HCT116 (cell line): ENCODE results near the gene RS1. TPM values are rescaled to one million over a fixed set of nuclear protein-coding genes. Genes with fewer than 3 reads are reported as not detected.
A peak's percentile ranks its signal among the peaks of the same experiment; 100 is the strongest.

Source experiments
- ATAC-seq: fragments of 200-7000 bp; cut with Tn5 transposase; 2 replicates; pipeline ENCODE4 v1.9.1; 2020; ENCODE audit warnings: mild to moderate bottlenecking, moderate library complexity
- BruUV-seq: library from RNA; stranded (reverse); fragments of 400-500 nt; replicated peaks from 2 replicates; lab custom pipeline; 2021; lab: Mats Ljungman, UMichigan
- CTCF ChIA-PET: fragments of 300-600 bp; sonication (Branson Sonifier 250); formaldehyde crosslinking; loops from one replicate; lab custom pipeline; 2021; ENCODE audit warnings: antibody characterized with exemption; lab: Charles Lee
- POLR2A ChIA-PET: fragments of 300-600, 350-600 bp; sonication (Branson Sonifier 250); formaldehyde crosslinking; loops from one replicate; lab custom pipeline; 2021; ENCODE audit warnings: antibody characterized with exemption; lab: Charles Lee
- RAD21 ChIA-PET, 2 experiments: fragments of 300-600 bp; sonication (Branson Sonifier 250); formaldehyde crosslinking; loops; one replicate each; lab custom pipeline; 2023; ENCODE audit warnings: low total read pairs in 2 of 2; ENCODE audit not compliant: uncharacterized antibody in 2 of 2, unreplicated experiment in 2 of 2, low non-redundant PET in 1 of 2; lab: Charles Lee
- DNase-seq: peaks from one replicate; pipeline ENCODE4 v3.0.0-alpha.2; 2010; ENCODE audit warnings: low read depth, low spot score
- H2AFZ ChIP-seq: fragments of 200-600 bp; shearing (Covaris generic), sonication (generic); 2 replicates; pipeline ENCODE4 v1.6.1; 2017; ENCODE audit warnings: low read depth, mixed run types, mixed read lengths, antibody characterized with exemption, low read length; ENCODE audit not compliant: poor library complexity, severe bottlenecking
- H3K27ac ChIP-seq: 2 replicates; pipeline ENCODE4 v1.5.1; 2012; ENCODE audit warnings: low read depth, low read length
- H3K27me3 ChIP-seq: fragments of 200-600 bp; sonication (generic); 2 replicates; pipeline ENCODE4 v1.6.1; 2016; ENCODE audit warnings: mixed run types, low read length, mixed read lengths; ENCODE audit not compliant: insufficient read depth
- H3K36me3 ChIP-seq, 2 experiments: fragments of 200-500 bp in 1 of 2; fragments of 200-600 bp in 1 of 2; sonication (Bioruptor generic) in 1 of 2; sonication (generic) in 1 of 2; 2 replicates each; pipeline versions ENCODE4 v1.5.1 to v1.6.1; 2014 to 2016; ENCODE audit warnings: low read length in 2 of 2, inconsistent platforms in 1 of 2, mixed read lengths in 1 of 2, mixed run types in 1 of 2; ENCODE audit not compliant: insufficient read depth in 2 of 2, control insufficient read depth in 1 of 2
- H3K4me1 ChIP-seq, 2 experiments: fragments of 200-600 bp in 1 of 2; sonication (generic) in 1 of 2; 2 replicates each; pipeline versions ENCODE4 v1.5.1 to v1.6.1; 2012 to 2017; ENCODE audit warnings: low read length in 2 of 2, inconsistent platforms in 1 of 2, mild to moderate bottlenecking in 1 of 2, mixed read lengths in 1 of 2, mixed run types in 1 of 2, moderate library complexity in 1 of 2; ENCODE audit not compliant: insufficient read depth in 2 of 2, control insufficient read depth in 1 of 2
- H3K4me2 ChIP-seq: fragments of 200-600 bp; sonication (generic); 2 replicates; pipeline ENCODE4 v1.6.1; 2017; ENCODE audit warnings: mixed run types, low read length, mixed read lengths
- H3K4me3 ChIP-seq, 2 experiments: fragments of 200-600 bp in 1 of 2; sonication (generic) in 1 of 2; replicated peaks in 1 of 2; 2 replicates each; pipeline ENCODE4 v1.5.1; 2011 to 2016; ENCODE audit warnings: low read length in 2 of 2, control low read depth in 1 of 2, low read depth in 1 of 2, mild to moderate bottlenecking in 1 of 2, mixed read lengths in 1 of 2, mixed run types in 1 of 2
- H3K79me2 ChIP-seq: fragments of 200-600 bp; sonication (generic); 2 replicates; pipeline ENCODE4 v1.6.1; 2017; ENCODE audit warnings: mild to moderate bottlenecking, mixed run types, low read length, moderate library complexity, mixed read lengths; ENCODE audit not compliant: insufficient read depth
- H3K9ac ChIP-seq: fragments of 200-600 bp; sonication (generic); 2 replicates; pipeline ENCODE4 v1.6.1; 2016; ENCODE audit warnings: low read length, mixed read lengths
- H3K9me2 ChIP-seq: fragments of 200-600 bp; sonication (generic), shearing (Covaris generic); 2 replicates; pipeline ENCODE4 v1.6.1; 2017; ENCODE audit warnings: mixed run types, mild to moderate bottlenecking, moderate library complexity; ENCODE audit not compliant: insufficient read depth
- H3K9me3 ChIP-seq, 2 experiments: fragments of 200-500 bp in 1 of 2; fragments of 200-600 bp in 1 of 2; sonication (Bioruptor generic) in 1 of 2; sonication (generic) in 1 of 2; 2 replicates each; pipeline ENCODE4 v1.6.1; 2014 to 2017; ENCODE audit warnings: low read length in 2 of 2, mixed read lengths in 2 of 2, inconsistent platforms in 1 of 2, low read depth in 1 of 2, mild to moderate bottlenecking in 1 of 2, mixed run types in 1 of 2, moderate library complexity in 1 of 2; ENCODE audit not compliant: control insufficient read depth in 1 of 2, insufficient read depth in 1 of 2
- H4K20me1 ChIP-seq: fragments of 200-600 bp; sonication (generic), shearing (Covaris generic); 2 replicates; pipeline ENCODE4 v1.6.1; 2017; ENCODE audit warnings: mixed run types, mild to moderate bottlenecking, moderate library complexity; ENCODE audit not compliant: insufficient read depth
- CBX3 ChIP-seq: IDR thresholded peaks from 2 replicates; pipeline ENCODE4 v1.6.1; 2012; ENCODE audit warnings: low read depth
- CEBPB ChIP-seq: IDR thresholded peaks from 2 replicates; pipeline ENCODE4 v1.6.1; 2012; ENCODE audit warnings: low read depth
- EZH2 ChIP-seq: fragments of 200-600 bp; sonication (generic); IDR thresholded peaks from 2 replicates; pipeline ENCODE4 v1.6.1; 2017; ENCODE audit warnings: antibody characterized with exemption, mixed run types
- EZH2phosphoT487 ChIP-seq: fragments of 200-600 bp; IDR thresholded peaks from 2 replicates; pipeline ENCODE4 v1.6.1; 2018; ENCODE audit warnings: antibody characterized with exemption, borderline replicate concordance
- FOSL1 ChIP-seq: IDR thresholded peaks from 2 replicates; pipeline ENCODE4 v1.6.1; 2012; ENCODE audit warnings: low read depth
- SRF ChIP-seq: IDR thresholded peaks from 2 replicates; pipeline ENCODE4 v1.6.1; 2012; ENCODE audit warnings: low read depth
- ZFX ChIP-seq: fragments of 450-650 bp; IDR thresholded peaks from 2 replicates; pipeline ENCODE4 v1.6.1; 2017
- ZNF274 ChIP-seq: fragments of 200-500 bp; sonication (Bioruptor generic); IDR thresholded peaks from 2 replicates; pipeline ENCODE4 v1.6.1; 2014; ENCODE audit warnings: mild to moderate bottlenecking, low read depth, low read length, inconsistent platforms
- intact Hi-C: fragments of 100-400 bp; cut with micrococcal nuclease; formaldehyde crosslinking; loops from 2 replicates; pipeline ENCODE4 v1.10.0; 2022
- total RNA-seq: library from RNA; stranded (reverse); gene quantifications from one replicate; pipeline ENCODE4 v1.2.1, GENCODE V29; 2021; ENCODE audit not compliant: unreplicated experiment
- TF ChIP-seq, protein P1 (sequence below): IDR thresholded peaks from 2 replicates; pipeline ENCODE4 v1.6.1; 2012
- TF ChIP-seq, protein P2 (sequence below), 3 experiments: fragments of 200-600 bp in 1 of 3; sonication (generic) in 1 of 3; IDR thresholded peaks in 2 of 3; conservative IDR thresholded peaks in 1 of 3; 2 replicates each; pipeline ENCODE4 v1.5.1; 2012 to 2017; ENCODE audit warnings: low read depth in 2 of 3, low read length in 2 of 3, antibody characterized with exemption in 1 of 3, borderline replicate concordance in 1 of 3, control low read depth in 1 of 3, mild to moderate bottlenecking in 1 of 3, mixed read lengths in 1 of 3, mixed run types in 1 of 3, moderate library complexity in 1 of 3; ENCODE audit not compliant: insufficient read depth in 1 of 3
- TF ChIP-seq, protein P3 (sequence below): IDR thresholded peaks from 2 replicates; pipeline ENCODE4 v1.6.1; 2012; ENCODE audit warnings: low read depth

RS1 gene
- total RNA-seq, 1 experiment from 2014 or later: not detected

DNA sequence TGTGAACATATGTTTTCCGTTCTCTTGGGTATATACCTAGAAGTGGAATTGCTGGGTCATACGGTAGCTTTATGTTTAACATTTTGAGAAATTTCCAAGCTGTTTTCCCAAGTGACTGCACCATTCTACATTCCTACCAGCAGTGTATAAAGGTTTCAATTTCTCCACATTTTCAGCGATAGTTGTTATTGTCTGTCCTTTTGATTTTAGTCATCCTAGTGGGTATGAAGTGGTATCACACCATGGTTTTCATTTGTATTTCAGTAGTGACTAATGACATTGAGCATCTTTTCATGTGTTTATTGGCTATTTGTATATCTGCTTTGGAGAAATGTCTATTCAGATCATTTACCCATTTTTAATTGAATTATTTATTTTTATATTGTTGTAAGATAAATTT lies 37.9 kb upstream of the RS1 start:
- TF ChIP-seq, protein P1, sequence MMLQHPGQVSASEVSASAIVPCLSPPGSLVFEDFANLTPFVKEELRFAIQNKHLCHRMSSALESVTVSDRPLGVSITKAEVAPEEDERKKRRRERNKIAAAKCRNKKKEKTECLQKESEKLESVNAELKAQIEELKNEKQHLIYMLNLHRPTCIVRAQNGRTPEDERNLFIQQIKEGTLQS: no peak
- TF ChIP-seq CEBPB (no peak), ZNF274 (no peak), EZH2 (no peak)
- TF ChIP-seq, protein P2, sequence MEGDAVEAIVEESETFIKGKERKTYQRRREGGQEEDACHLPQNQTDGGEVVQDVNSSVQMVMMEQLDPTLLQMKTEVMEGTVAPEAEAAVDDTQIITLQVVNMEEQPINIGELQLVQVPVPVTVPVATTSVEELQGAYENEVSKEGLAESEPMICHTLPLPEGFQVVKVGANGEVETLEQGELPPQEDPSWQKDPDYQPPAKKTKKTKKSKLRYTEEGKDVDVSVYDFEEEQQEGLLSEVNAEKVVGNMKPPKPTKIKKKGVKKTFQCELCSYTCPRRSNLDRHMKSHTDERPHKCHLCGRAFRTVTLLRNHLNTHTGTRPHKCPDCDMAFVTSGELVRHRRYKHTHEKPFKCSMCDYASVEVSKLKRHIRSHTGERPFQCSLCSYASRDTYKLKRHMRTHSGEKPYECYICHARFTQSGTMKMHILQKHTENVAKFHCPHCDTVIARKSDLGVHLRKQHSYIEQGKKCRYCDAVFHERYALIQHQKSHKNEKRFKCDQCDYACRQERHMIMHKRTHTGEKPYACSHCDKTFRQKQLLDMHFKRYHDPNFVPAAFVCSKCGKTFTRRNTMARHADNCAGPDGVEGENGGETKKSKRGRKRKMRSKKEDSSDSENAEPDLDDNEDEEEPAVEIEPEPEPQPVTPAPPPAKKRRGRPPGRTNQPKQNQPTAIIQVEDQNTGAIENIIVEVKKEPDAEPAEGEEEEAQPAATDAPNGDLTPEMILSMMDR (IDR thresholded peaks at IDR 0.05 in 2 of 3, conservative IDR thresholded peaks at IDR 0.05 in 1 of 3; ENCODE audit: borderline replicate concordance in 1 of 3, insufficient read depth in 1 of 3, low read depth in 2 of 3, low read length in 2 of 3): 0 out of 6 replicates have a peak, but pooled peaks of 1 of the 3 experiments have one; percentile 13
- TF ChIP-seq, all 23 proteins: peak for 1
- POLR2A ChIA-PET: no interaction called here
- CTCF ChIA-PET: no interaction called here
- Histone ChIP-seq H3K9me2 (no peaks in the 10 kb centered on the region), H3K79me2 (no peaks in the 10 kb centered on the region), H4K20me1 (no peaks in the 10 kb centered on the region), H3K36me3 (no peaks in the 10 kb centered on the region), H3K9ac (no peak overlapping the region), H3K4me2 (no peak overlapping the region), H2AFZ (no peak overlapping the region), H3K27ac (no peak overlapping the region), H3K27me3 (no peaks in the 10 kb centered on the region), H3K4me1 (peaks cover 3 to 6% of the 10 kb centered on the region in 2 experiments; a peak in 3 of 4 replicates), H3K9me3 (no peaks in the 10 kb centered on the region), H3K4me3 (no peak overlapping the region)
- ATAC-seq: no peak
- RAD21 ChIA-PET: no interaction called here
- no TSS peak for BruUV-seq
- DNase-seq: no peak
- intact Hi-C loops: no loop called here

DNA sequence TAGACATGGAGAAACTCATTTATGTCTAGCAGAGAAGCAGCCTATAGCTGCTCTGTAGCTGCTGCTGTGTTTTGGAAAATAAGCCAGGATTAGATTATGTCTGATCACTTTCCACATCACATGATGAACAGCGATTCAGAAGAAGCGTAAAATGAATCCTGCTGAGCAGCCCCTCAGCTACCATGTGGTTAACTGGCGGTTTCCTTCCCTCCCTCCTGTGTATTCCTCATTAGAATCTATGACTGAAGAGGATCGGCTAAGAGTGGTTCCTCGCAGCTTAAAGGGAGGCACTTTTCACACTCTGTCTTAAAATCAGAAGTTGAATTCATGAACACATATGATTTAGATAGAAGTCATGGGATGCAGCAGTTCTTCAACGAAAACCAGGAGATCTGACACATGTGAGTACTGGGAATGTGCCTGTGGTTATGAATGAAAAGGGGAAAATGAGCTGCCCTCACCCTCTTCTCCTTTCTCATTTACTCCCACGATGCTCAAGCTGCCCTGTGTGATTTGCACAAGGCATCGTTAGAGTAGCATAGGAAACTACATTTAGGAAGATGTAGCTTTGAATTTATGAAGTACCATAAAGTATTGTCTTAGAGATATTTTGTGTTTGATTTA lies 35.6 kb upstream of the RS1 start, which contains the start of gene PPEF1:
Gene PPEF1 (plus strand): TSS at position 220 of the 624 bp plus-strand sequence. CDS start 136 bp downstream, at position 356.
- no peaks in the 10 kb centered on the region for H3K4me1 ChIP-seq
- H3K79me2 ChIP-seq: no peaks in the 10 kb centered on the region
- no peaks in the 10 kb centered on the region for H3K9me2 ChIP-seq
- intact Hi-C loops: no loop called here
- ChIA-PET RAD21 (no interaction called here), POLR2A (no interaction called here), CTCF (no interaction called here)
- no peak within 1 kb of the TSS for H3K9ac ChIP-seq
- no peaks in the 10 kb centered on the region for H3K9me3 ChIP-seq
- no peaks in the 10 kb centered on the region for H3K36me3 ChIP-seq
- ATAC-seq (no peak), DNase-seq (no peak)
- no peaks in the 10 kb centered on the region for H3K27me3 ChIP-seq
- H4K20me1 ChIP-seq: no peaks in the 10 kb centered on the region
- H2AFZ ChIP-seq: no peak within 1 kb of the TSS
- H3K27ac ChIP-seq: no peak within 1 kb of the TSS
- BruUV-seq: no TSS peak
- no peak within 1 kb of the TSS for H3K4me3 ChIP-seq
- no peak within 1 kb of the TSS for H3K4me2 ChIP-seq
- TF ChIP-seq, protein P2 (IDR thresholded peaks at IDR 0.05 in 2 of 3, conservative IDR thresholded peaks at IDR 0.05 in 1 of 3; ENCODE audit: borderline replicate concordance in 1 of 3, insufficient read depth in 1 of 3, low read depth in 2 of 3, low read length in 2 of 3): no peak
- TF ChIP-seq FOSL1 (no peak), SRF (no peak), CEBPB (no peak), EZH2phosphoT487 (no peak), CBX3 (no peak), ZFX (no peak)
- TF ChIP-seq, protein P3, sequence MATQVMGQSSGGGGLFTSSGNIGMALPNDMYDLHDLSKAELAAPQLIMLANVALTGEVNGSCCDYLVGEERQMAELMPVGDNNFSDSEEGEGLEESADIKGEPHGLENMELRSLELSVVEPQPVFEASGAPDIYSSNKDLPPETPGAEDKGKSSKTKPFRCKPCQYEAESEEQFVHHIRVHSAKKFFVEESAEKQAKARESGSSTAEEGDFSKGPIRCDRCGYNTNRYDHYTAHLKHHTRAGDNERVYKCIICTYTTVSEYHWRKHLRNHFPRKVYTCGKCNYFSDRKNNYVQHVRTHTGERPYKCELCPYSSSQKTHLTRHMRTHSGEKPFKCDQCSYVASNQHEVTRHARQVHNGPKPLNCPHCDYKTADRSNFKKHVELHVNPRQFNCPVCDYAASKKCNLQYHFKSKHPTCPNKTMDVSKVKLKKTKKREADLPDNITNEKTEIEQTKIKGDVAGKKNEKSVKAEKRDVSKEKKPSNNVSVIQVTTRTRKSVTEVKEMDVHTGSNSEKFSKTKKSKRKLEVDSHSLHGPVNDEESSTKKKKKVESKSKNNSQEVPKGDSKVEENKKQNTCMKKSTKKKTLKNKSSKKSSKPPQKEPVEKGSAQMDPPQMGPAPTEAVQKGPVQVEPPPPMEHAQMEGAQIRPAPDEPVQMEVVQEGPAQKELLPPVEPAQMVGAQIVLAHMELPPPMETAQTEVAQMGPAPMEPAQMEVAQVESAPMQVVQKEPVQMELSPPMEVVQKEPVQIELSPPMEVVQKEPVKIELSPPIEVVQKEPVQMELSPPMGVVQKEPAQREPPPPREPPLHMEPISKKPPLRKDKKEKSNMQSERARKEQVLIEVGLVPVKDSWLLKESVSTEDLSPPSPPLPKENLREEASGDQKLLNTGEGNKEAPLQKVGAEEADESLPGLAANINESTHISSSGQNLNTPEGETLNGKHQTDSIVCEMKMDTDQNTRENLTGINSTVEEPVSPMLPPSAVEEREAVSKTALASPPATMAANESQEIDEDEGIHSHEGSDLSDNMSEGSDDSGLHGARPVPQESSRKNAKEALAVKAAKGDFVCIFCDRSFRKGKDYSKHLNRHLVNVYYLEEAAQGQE: no peak
